ENCODE results near the gene KIF26B.
A peak's percentile ranks its signal among the peaks of the same experiment; 100 is the strongest.

KIF26B gene

GRCh38 chr1:245154429-245155271 lies at the start of gene KIF26B:
TSS of gene KIF26B (plus strand) at chr1:245154985. CDS start at chr1:245155425, 440 bp downstream.
- Histone ChIP-seq H3K36me3 (ENCODE audit: control insufficient read depth, insufficient read depth, low read length) (no peaks in the 10 kb centered on the region), H3K9ac (ENCODE audit: low read length) (no peak within 1 kb of the TSS), H3K4me3 (ENCODE audit: low read length) (peak within 1 kb of the TSS; percentile 82), H3K4me1 (ENCODE audit: control insufficient read depth, insufficient read depth, low read length) (peaks cover 5% of the 10 kb centered on the region), H3K27ac (ENCODE audit: low read depth, low read length) (no peak within 1 kb of the TSS), H3K27me3 (ENCODE audit: control insufficient read depth, insufficient read depth, low read length) (peaks cover 15% of the 10 kb centered on the region)

GRCh38 chr1:245105042-245105441 lies 49.7 kb upstream of the KIF26B start:
- H3K27me3 ChIP-seq (ENCODE audit: control insufficient read depth, insufficient read depth, low read length) = no peaks in the 10 kb centered on the region

DNA sequence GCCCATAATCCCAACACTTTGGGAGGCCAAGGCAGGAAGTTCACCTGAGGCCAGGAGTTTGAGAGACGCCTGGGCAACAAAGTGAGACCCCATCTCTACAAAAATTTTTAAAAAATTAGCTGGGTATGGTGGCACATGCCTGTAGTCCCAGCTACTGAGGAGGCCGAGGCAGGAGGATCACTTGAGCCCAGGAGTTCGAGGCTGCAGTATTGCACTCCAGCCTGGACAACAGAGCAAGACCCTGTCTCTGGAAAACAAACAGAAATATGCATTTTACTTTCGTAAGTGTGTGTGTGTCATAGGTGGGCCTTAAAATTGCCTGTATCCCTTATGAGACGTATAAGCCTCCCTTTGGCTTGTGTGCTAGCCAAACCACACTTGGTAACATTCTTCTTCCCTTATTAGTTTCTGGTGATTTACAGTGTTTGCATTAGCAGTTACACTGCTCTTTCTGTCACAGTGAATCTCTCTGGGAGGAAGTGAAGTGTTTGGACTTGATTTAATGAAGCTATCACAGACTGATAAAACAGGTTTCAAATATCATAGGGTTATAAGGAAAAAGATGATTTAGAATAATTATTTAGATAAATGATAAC lies 48.9 kb upstream of the KIF26B start:
- no peaks in the 10 kb centered on the region for H3K4me1 ChIP-seq (ENCODE audit: control insufficient read depth, insufficient read depth, low read length)
- no peak overlapping the region for H3K27ac ChIP-seq (ENCODE audit: low read depth, low read length)
- no peak overlapping the region for H3K9ac ChIP-seq (ENCODE audit: low read length)
- H3K36me3 ChIP-seq (ENCODE audit: control insufficient read depth, insufficient read depth, low read length) = no peaks in the 10 kb centered on the region
- H3K27me3 ChIP-seq (ENCODE audit: control insufficient read depth, insufficient read depth, low read length) = no peaks in the 10 kb centered on the region
- H3K4me3 ChIP-seq (ENCODE audit: low read length) = no peak overlapping the region

More at GRCh38 chr1:245105042-245105441, 49.7 kb upstream of the KIF26B start:
- Histone ChIP-seq H3K4me1 (ENCODE audit: control insufficient read depth, insufficient read depth, low read length) (no peaks in the 10 kb centered on the region), H3K27ac (ENCODE audit: low read depth, low read length) (no peak overlapping the region), H3K36me3 (ENCODE audit: control insufficient read depth, insufficient read depth, low read length) (no peaks in the 10 kb centered on the region), H3K9ac (ENCODE audit: low read length) (no peak overlapping the region), H3K4me3 (ENCODE audit: low read length) (no peak overlapping the region)

DNA sequence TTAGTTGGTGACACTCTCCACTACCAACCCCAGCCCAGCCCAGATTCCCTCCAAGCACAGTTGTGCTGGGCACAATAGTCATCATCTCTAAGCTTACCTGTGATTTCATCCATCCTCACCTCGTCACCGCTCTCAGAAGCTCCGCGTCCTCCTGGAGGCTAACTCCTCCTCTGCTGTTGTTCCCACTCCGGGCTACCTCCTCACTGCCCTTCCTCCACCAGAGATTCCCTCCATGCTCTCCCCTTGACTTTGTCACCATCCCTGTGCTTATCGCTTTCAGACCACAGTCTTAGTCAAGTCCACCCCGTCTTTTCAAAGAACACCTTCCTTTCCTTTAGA lies 47.0 kb upstream of the KIF26B start:
- H3K4me1 ChIP-seq (ENCODE audit: control insufficient read depth, insufficient read depth, low read length) = no peaks in the 10 kb centered on the region
- no peak overlapping the region for H3K27ac ChIP-seq (ENCODE audit: low read depth, low read length)
- no peaks in the 10 kb centered on the region for H3K27me3 ChIP-seq (ENCODE audit: control insufficient read depth, insufficient read depth, low read length)
- no peaks in the 10 kb centered on the region for H3K36me3 ChIP-seq (ENCODE audit: control insufficient read depth, insufficient read depth, low read length)
- no peak overlapping the region for H3K9ac ChIP-seq (ENCODE audit: low read length)
- no peak overlapping the region for H3K4me3 ChIP-seq (ENCODE audit: low read length)

DNA sequence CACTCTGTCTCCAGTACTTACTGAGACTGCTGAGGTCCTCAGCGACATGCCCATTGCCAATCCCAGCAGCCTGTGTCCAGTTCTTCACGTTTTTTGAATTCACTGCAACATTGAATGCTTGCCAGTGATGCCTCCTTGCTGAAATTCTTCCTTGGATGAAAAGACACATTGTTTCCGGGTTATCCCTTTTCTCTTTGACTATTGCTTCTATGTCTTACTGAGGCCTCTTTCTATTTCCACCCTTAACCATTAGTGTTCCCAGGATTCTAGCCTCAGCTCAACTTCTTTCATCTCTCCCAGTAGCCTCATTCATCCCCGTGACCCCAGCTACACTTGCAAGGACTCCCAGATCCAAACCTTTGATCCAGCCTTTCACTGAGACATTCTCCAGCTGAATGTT lies 46.5 kb upstream of the KIF26B start:
- no peaks in the 10 kb centered on the region for H3K36me3 ChIP-seq (ENCODE audit: control insufficient read depth, insufficient read depth, low read length)
- H3K27me3 ChIP-seq (ENCODE audit: control insufficient read depth, insufficient read depth, low read length) = no peaks in the 10 kb centered on the region
- H3K9ac ChIP-seq (ENCODE audit: low read length) = no peak overlapping the region
- no peak overlapping the region for H3K4me3 ChIP-seq (ENCODE audit: low read length)
- H3K27ac ChIP-seq (ENCODE audit: low read depth, low read length) = no peak overlapping the region
- H3K4me1 ChIP-seq (ENCODE audit: control insufficient read depth, insufficient read depth, low read length) = no peaks in the 10 kb centered on the region

DNA sequence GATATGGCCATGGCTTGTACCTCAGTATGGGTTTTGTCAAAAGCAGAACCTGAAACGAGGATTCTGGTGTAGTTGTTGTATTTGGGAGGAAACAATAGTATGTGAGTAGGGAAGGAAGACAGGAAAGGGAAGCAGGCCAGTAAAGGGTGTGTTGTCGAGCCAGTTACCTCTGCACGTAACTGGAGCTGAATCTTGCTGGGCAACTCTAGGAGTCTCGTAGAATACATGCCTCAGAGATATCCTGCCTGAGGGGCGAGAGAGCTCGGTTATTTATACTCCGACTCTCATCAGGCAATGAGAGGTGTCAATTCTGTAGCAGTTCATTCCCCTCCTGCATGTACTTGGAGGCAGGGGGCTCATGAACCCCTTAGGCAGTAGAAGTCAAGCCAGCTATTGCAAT lies 45.9 kb upstream of the KIF26B start:
- H3K36me3 ChIP-seq (ENCODE audit: control insufficient read depth, insufficient read depth, low read length) = no peaks in the 10 kb centered on the region
- no peaks in the 10 kb centered on the region for H3K4me1 ChIP-seq (ENCODE audit: control insufficient read depth, insufficient read depth, low read length)

DNA sequence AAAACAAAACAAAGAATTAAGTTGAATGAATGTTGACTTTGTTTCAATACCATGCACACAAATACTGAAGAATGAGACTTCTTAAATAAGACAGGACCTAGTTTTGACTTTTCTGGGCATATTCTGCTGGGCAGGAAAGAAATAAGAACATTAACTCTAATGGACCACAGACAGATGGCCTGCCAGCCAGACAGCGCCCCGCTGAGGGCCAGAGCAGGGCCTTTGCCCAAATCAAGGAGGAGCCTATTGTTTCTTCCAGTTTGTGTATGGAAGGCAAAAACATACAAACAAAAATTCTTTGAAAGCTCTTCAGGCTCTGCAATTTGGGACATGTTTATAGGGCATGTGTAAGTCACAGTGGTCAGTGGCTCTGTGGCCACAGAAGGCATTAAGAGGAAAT lies 44.4 kb upstream of the KIF26B start:
- Histone ChIP-seq H3K36me3 (ENCODE audit: control insufficient read depth, insufficient read depth, low read length) (no peaks in the 10 kb centered on the region), H3K27ac (ENCODE audit: low read depth, low read length) (no peak overlapping the region), H3K9ac (ENCODE audit: low read length) (no peak overlapping the region), H3K4me1 (ENCODE audit: control insufficient read depth, insufficient read depth, low read length) (no peaks in the 10 kb centered on the region), H3K4me3 (ENCODE audit: low read length) (no peak overlapping the region), H3K27me3 (ENCODE audit: control insufficient read depth, insufficient read depth, low read length) (no peaks in the 10 kb centered on the region)

More for the DNA sequence above, 45.9 kb upstream of the KIF26B start:
- Histone ChIP-seq H3K27me3 (ENCODE audit: control insufficient read depth, insufficient read depth, low read length) (no peaks in the 10 kb centered on the region), H3K27ac (ENCODE audit: low read depth, low read length) (no peak overlapping the region), H3K9ac (ENCODE audit: low read length) (no peak overlapping the region), H3K4me3 (ENCODE audit: low read length) (no peak overlapping the region)

GRCh38 chr1:245111073-245111472 lies 43.7 kb upstream of the KIF26B start:
- no peak overlapping the region for H3K27ac ChIP-seq (ENCODE audit: low read depth, low read length)
- H3K36me3 ChIP-seq (ENCODE audit: control insufficient read depth, insufficient read depth, low read length) = no peaks in the 10 kb centered on the region
- H3K9ac ChIP-seq (ENCODE audit: low read length) = no peak overlapping the region
- no peaks in the 10 kb centered on the region for H3K27me3 ChIP-seq (ENCODE audit: control insufficient read depth, insufficient read depth, low read length)
- H3K4me1 ChIP-seq (ENCODE audit: control insufficient read depth, insufficient read depth, low read length) = no peaks in the 10 kb centered on the region
- H3K4me3 ChIP-seq (ENCODE audit: low read length) = no peak overlapping the region

- Histone ChIP-seq H3K27me3 (ENCODE audit: control insufficient read depth, insufficient read depth, low read length) (no peaks in the 10 kb centered on the region), H3K27ac (ENCODE audit: low read depth, low read length) (no peak overlapping the region), H3K9ac (ENCODE audit: low read length) (no peak overlapping the region), H3K4me3 (ENCODE audit: low read length) (no peak overlapping the region), H3K36me3 (ENCODE audit: control insufficient read depth, insufficient read depth, low read length) (no peaks in the 10 kb centered on the region), H3K4me1 (ENCODE audit: control insufficient read depth, insufficient read depth, low read length) (no peaks in the 10 kb centered on the region)
Measured at GRCh38 chr1:245113649-245114048, 41.1 kb upstream of the KIF26B start.

DNA sequence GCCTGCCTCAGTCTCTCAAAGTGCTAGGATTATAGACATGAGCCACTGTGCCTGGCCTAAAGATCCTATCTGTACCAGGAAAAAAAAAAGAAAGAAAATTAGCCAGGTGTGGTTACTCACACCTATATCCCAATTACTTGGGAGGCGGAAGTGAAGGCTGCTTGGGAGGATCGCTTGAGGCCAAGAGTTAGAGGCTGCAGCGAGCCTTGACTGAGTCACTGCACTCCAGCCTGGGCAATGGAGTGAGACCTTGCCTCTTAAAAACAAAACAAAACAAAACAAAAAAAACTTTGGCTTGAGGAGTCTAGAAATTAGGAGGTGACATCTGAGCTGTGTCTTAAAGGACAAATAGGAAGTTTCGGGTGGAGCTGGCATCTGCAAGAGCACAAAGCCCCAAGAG lies 38.7 kb upstream of the KIF26B start:
- H3K27me3 ChIP-seq (ENCODE audit: control insufficient read depth, insufficient read depth, low read length) = no peaks in the 10 kb centered on the region
- H3K27ac ChIP-seq (ENCODE audit: low read depth, low read length) = no peak overlapping the region
- no peaks in the 10 kb centered on the region for H3K4me1 ChIP-seq (ENCODE audit: control insufficient read depth, insufficient read depth, low read length)
- H3K4me3 ChIP-seq (ENCODE audit: low read length) = no peak overlapping the region
- no peak overlapping the region for H3K9ac ChIP-seq (ENCODE audit: low read length)
- H3K36me3 ChIP-seq (ENCODE audit: control insufficient read depth, insufficient read depth, low read length) = no peaks in the 10 kb centered on the region

GRCh38 chr1:245116751-245117150 lies 38.0 kb upstream of the KIF26B start:
- Histone ChIP-seq H3K36me3 (ENCODE audit: control insufficient read depth, insufficient read depth, low read length) (no peaks in the 10 kb centered on the region), H3K27me3 (ENCODE audit: control insufficient read depth, insufficient read depth, low read length) (no peaks in the 10 kb centered on the region), H3K4me3 (ENCODE audit: low read length) (no peak overlapping the region), H3K4me1 (ENCODE audit: control insufficient read depth, insufficient read depth, low read length) (no peaks in the 10 kb centered on the region), H3K9ac (ENCODE audit: low read length) (no peak overlapping the region), H3K27ac (ENCODE audit: low read depth, low read length) (no peak overlapping the region)

DNA sequence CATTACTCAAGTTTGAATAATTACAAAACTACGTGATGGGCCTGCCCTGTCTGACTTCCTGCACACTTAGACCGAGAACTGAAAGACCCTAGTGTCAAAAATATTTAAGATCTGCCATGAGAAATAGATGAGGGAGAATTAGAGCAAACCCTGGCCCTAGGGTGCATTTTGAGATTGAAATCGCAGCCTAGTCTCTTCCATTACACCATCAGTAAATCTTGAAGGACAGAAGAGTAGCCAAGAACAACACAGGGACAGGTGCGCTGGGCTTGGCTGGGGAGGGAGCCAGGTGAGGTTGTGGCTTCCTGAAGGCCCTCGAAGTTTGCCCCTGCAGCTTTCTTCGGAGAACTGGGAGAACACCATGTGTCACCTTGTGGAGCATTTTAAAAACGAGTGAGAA lies 36.7 kb upstream of the KIF26B start:
- Histone ChIP-seq H3K36me3 (ENCODE audit: control insufficient read depth, insufficient read depth, low read length) (no peaks in the 10 kb centered on the region), H3K27ac (ENCODE audit: low read depth, low read length) (no peak overlapping the region), H3K4me1 (ENCODE audit: control insufficient read depth, insufficient read depth, low read length) (no peaks in the 10 kb centered on the region), H3K9ac (ENCODE audit: low read length) (no peak overlapping the region), H3K4me3 (ENCODE audit: low read length) (no peak overlapping the region), H3K27me3 (ENCODE audit: control insufficient read depth, insufficient read depth, low read length) (no peaks in the 10 kb centered on the region)

GRCh38 chr1:245118806-245119205 lies 36.0 kb upstream of the KIF26B start:
- Histone ChIP-seq H3K9ac (ENCODE audit: low read length) (no peak overlapping the region), H3K27me3 (ENCODE audit: control insufficient read depth, insufficient read depth, low read length) (no peaks in the 10 kb centered on the region), H3K36me3 (ENCODE audit: control insufficient read depth, insufficient read depth, low read length) (no peaks in the 10 kb centered on the region), H3K27ac (ENCODE audit: low read depth, low read length) (no peak overlapping the region), H3K4me3 (ENCODE audit: low read length) (no peak overlapping the region), H3K4me1 (ENCODE audit: control insufficient read depth, insufficient read depth, low read length) (no peaks in the 10 kb centered on the region)
